WTC11 (cell line): ENCODE results near the gene C1orf167. TPM values are rescaled to one million over a fixed set of nuclear protein-coding genes. Genes with fewer than 3 reads are reported as not detected.

Source experiments
- ATAC-seq: fragments of 200-7000 bp; cut with Tn5 transposase; 2 replicates; pipeline ENCODE4 v1.10.0; 2021; ENCODE audit warnings: mild to moderate bottlenecking, moderate library complexity
- CTCF ChIA-PET: fragments of 300-600 bp; sonication (Branson Sonifier 250); formaldehyde crosslinking; loops from one replicate; lab custom pipeline; 2021; ENCODE audit warnings: antibody characterized with exemption; lab: Charles Lee
- POLR2A ChIA-PET: fragments of 350-600 bp; sonication (Branson Sonifier 250); formaldehyde crosslinking; loops from one replicate; lab custom pipeline; 2021; ENCODE audit warnings: antibody characterized with exemption; lab: Charles Lee
- DNase-seq: peaks from one replicate; pipeline ENCODE4 v3.0.0; 2021; ENCODE audit warnings: low spot score
- H3K27ac Mint-ChIP-seq: 2 replicates; pipeline ENCODE4 v1.8.0; 2021; ENCODE audit warnings: mixed read lengths
- H3K27me3 Mint-ChIP-seq: 2 replicates; pipeline ENCODE4 v1.8.0; 2021; ENCODE audit warnings: low read depth, mild to moderate bottlenecking, moderate library complexity, mixed read lengths
- H3K36me3 Mint-ChIP-seq: 2 replicates; pipeline ENCODE4 v1.8.0; 2021; ENCODE audit warnings: mixed read lengths
- H3K4me1 Mint-ChIP-seq: 2 replicates; pipeline ENCODE4 v1.8.0; 2022; ENCODE audit warnings: mixed read lengths
- H3K4me3 Mint-ChIP-seq: 2 replicates; pipeline ENCODE4 v1.8.0; 2021; ENCODE audit warnings: mild to moderate bottlenecking, moderate library complexity, mixed read lengths
- H3K9me3 Mint-ChIP-seq: 2 replicates; pipeline ENCODE4 v1.8.0; 2021; ENCODE audit warnings: mixed read lengths
- ARID4B ChIP-seq: sonication (generic); formaldehyde crosslinking; IDR thresholded peaks from 2 replicates; pipeline ENCODE4 v1.8.0; 2023; ENCODE audit warnings: missing genetic modification reagents, mild to moderate bottlenecking, borderline replicate concordance
- ATF3 ChIP-seq: sonication (generic); formaldehyde crosslinking; conservative IDR thresholded peaks from 2 replicates; pipeline ENCODE4 v1.8.1; 2022; ENCODE audit warnings: mild to moderate bottlenecking, missing genetic modification reagents
- CTCF ChIP-seq: fragments of 200-600 bp; IDR thresholded peaks from 2 replicates; pipeline ENCODE4 v1.8.0; 2022; ENCODE audit warnings: antibody characterized with exemption
- GRHL2 ChIP-seq: fragments of 250-450 bp; sonication (Bioruptor Pico); IDR thresholded peaks from 2 replicates; pipeline ENCODE4 v1.8.0; 2022; ENCODE audit warnings: mild to moderate bottlenecking, moderate library complexity; ENCODE audit not compliant: insufficient replicate concordance, severe bottlenecking
- HMGA2 ChIP-seq: fragments of 250-450 bp; sonication (Bioruptor Pico); IDR thresholded peaks from 2 replicates; pipeline ENCODE4 v1.4.0; 2021; ENCODE audit warnings: mild to moderate bottlenecking, moderate library complexity
- IRF2 ChIP-seq: sonication (generic); formaldehyde crosslinking; IDR thresholded peaks from 2 replicates; pipeline ENCODE4 v1.8.0; 2022; ENCODE audit warnings: low read depth, missing genetic modification reagents, borderline replicate concordance
- MLX ChIP-seq: sonication (generic); formaldehyde crosslinking; IDR thresholded peaks from 2 replicates; pipeline ENCODE4 v1.8.1; 2023; ENCODE audit warnings: mild to moderate bottlenecking, missing genetic modification reagents, moderate library complexity
- MXD4 ChIP-seq: fragments of 250-450 bp; sonication (Bioruptor Pico); IDR thresholded peaks from 2 replicates; pipeline ENCODE4 v1.8.0; 2021; ENCODE audit warnings: mild to moderate bottlenecking, moderate library complexity, borderline replicate concordance
- NFATC4 ChIP-seq: fragments of 250-450 bp; sonication (Bioruptor Pico); IDR thresholded peaks from 2 replicates; pipeline ENCODE4 v1.9.0; 2021; ENCODE audit warnings: mild to moderate bottlenecking
- NFYB ChIP-seq: sonication (generic); formaldehyde crosslinking; conservative IDR thresholded peaks from 2 replicates; pipeline ENCODE4 v1.8.0; 2022; ENCODE audit warnings: low read depth, missing genetic modification reagents
- NR1H2 ChIP-seq: sonication (generic); formaldehyde crosslinking; IDR thresholded peaks from 2 replicates; pipeline ENCODE4 v1.9.0; 2021; ENCODE audit warnings: mild to moderate bottlenecking, moderate library complexity, missing genetic modification reagents
- PRDM15 ChIP-seq: sonication (generic); formaldehyde crosslinking; IDR thresholded peaks from 2 replicates; pipeline ENCODE4 v1.8.0; 2022; ENCODE audit warnings: missing genetic modification reagents
- RORB ChIP-seq: fragments of 250-450 bp; sonication (Bioruptor Pico); IDR thresholded peaks from 2 replicates; pipeline ENCODE4 v1.9.0; 2021; ENCODE audit warnings: mild to moderate bottlenecking
- SMAD3 ChIP-seq: sonication (generic); formaldehyde crosslinking; IDR thresholded peaks from 2 replicates; pipeline ENCODE4 v1.8.0; 2022; ENCODE audit warnings: missing genetic modification reagents, mild to moderate bottlenecking, borderline replicate concordance
- SOX15 ChIP-seq: fragments of 250-450 bp; sonication (Bioruptor Pico); IDR thresholded peaks from 2 replicates; pipeline ENCODE4 v1.9.0; 2021; ENCODE audit warnings: mild to moderate bottlenecking
- STAT6 ChIP-seq: sonication (generic); formaldehyde crosslinking; conservative IDR thresholded peaks from 2 replicates; pipeline ENCODE4 v1.8.1; 2023; ENCODE audit warnings: mild to moderate bottlenecking, low read depth, missing genetic modification reagents, moderate library complexity
- TEAD4 ChIP-seq: sonication (generic); formaldehyde crosslinking; IDR thresholded peaks from 2 replicates; pipeline ENCODE4 v1.8.0; 2022; ENCODE audit warnings: mild to moderate bottlenecking, missing genetic modification reagents
- TP53 ChIP-seq: sonication (generic); formaldehyde crosslinking; IDR thresholded peaks from 2 replicates; pipeline ENCODE4 v1.8.1; 2023; ENCODE audit warnings: mild to moderate bottlenecking, missing genetic modification reagents
- ZNF121 ChIP-seq: sonication (generic); formaldehyde crosslinking; IDR thresholded peaks from 2 replicates; pipeline ENCODE4 v1.8.0; 2023; ENCODE audit warnings: missing genetic modification reagents
- ZNF138 ChIP-seq: sonication (generic); formaldehyde crosslinking; conservative IDR thresholded peaks from 2 replicates; pipeline ENCODE4 v1.8.1; 2022; ENCODE audit warnings: mild to moderate bottlenecking, moderate library complexity, missing genetic modification reagents
- ZNF263 ChIP-seq: sonication (generic); formaldehyde crosslinking; IDR thresholded peaks from 2 replicates; pipeline ENCODE4 v1.8.1; 2022; ENCODE audit warnings: low read depth, mild to moderate bottlenecking, moderate library complexity, missing genetic modification reagents
- ZNF396 ChIP-seq: fragments of 250-450 bp; sonication (Bioruptor Pico); IDR thresholded peaks from 2 replicates; pipeline ENCODE4 v1.8.0; 2021; ENCODE audit warnings: mild to moderate bottlenecking, moderate library complexity, borderline replicate concordance
- total RNA-seq: library from RNA; stranded (reverse); gene quantifications from 3 replicates; pipeline ENCODE4 v1.2.3, GENCODE V29; 2021

C1orf167 gene
- total RNA-seq, 1 experiment from 2014 or later: 1.2 TPM

GRCh38 chr1:11761988-11762406 is at the start of gene C1orf167 (continued):
- TF ChIP-seq PRDM15 (CRISPR knock-in tag) (peak; percentile 45), NFATC4 (CRISPR knock-in tag) (no peak), ZNF138 (CRISPR knock-in tag) (no peak), GRHL2 (CRISPR knock-in tag) (no peak), SMAD3 (CRISPR knock-in tag) (peak; percentile 93; the same call in 1 of the 2 replicates), RORB (no peak), NR1H2 (CRISPR knock-in tag) (no peak), TP53 (CRISPR knock-in tag) (0 out of 2 replicates have a peak, but pooled peaks have one; percentile 55), HMGA2 (CRISPR knock-in tag) (no peak), SOX15 (CRISPR knock-in tag) (no peak), STAT6 (no peak), ATF3 (CRISPR knock-in tag) (no peak)

- CTCF ChIA-PET: interaction anchor here (1.0 to 2.6 kb wide), 5 partner anchors 9 to 91 kb away, joined by 4 to 17 read pairs (median 4); partner anchors contain the start of gene FBXO6
- no peak for TF ChIP-seq IRF2 (CRISPR knock-in tag)
- TF ChIP-seq NR1H2 (CRISPR knock-in tag): no peak
- no peak for TF ChIP-seq ZNF121 (CRISPR knock-in tag)
- TF ChIP-seq MXD4 (CRISPR knock-in tag): no peak
- TF ChIP-seq CTCF: no peak
- TF ChIP-seq TEAD4 (CRISPR knock-in tag): no peak
- no peak for TF ChIP-seq ZNF396 (CRISPR knock-in tag)
- TF ChIP-seq MLX (CRISPR knock-in tag): no peak
- TF ChIP-seq ARID4B: no peak
- TF ChIP-seq GRHL2 (CRISPR knock-in tag): no peak
- TF ChIP-seq ZNF263: no peak
- no peak for TF ChIP-seq NFYB (CRISPR knock-in tag)
These were observed 49.7 kb upstream of the C1orf167 start for GRCh38 chr1:11712285-11712684.

More at GRCh38 chr1:11712285-11712684, 49.7 kb upstream of the C1orf167 start:
- POLR2A ChIA-PET: no interaction called here
- ATAC-seq (no peak), DNase-seq (no peak)
- Mint-ChIP-seq H3K36me3 (peaks cover 7% of the 10 kb centered on the region; the same call in 1 of the 2 replicates), H3K4me1 (peaks cover 19% of the 10 kb centered on the region), H3K27ac (no peak overlapping the region), H3K9me3 (no peaks in the 10 kb centered on the region), H3K27me3 (no peaks in the 10 kb centered on the region; the same call in 1 of the 2 replicates), H3K4me3 (no peak overlapping the region)
